Medulla oblongata (tissue), 1 donor: ENCODE data around the gene HMCES.
"Not testable (repeated sequence)": the region's sequence is repeated elsewhere in the genome, so short reads cannot be mapped to it uniquely, and the experiment has no call there.

Source experiments
- DNase-seq: peaks from one replicate; pipeline ENCODE4 v3.0.0-alpha.2; 2015; ENCODE audit errors: extremely low spot score

The HMCES gene

DNA sequence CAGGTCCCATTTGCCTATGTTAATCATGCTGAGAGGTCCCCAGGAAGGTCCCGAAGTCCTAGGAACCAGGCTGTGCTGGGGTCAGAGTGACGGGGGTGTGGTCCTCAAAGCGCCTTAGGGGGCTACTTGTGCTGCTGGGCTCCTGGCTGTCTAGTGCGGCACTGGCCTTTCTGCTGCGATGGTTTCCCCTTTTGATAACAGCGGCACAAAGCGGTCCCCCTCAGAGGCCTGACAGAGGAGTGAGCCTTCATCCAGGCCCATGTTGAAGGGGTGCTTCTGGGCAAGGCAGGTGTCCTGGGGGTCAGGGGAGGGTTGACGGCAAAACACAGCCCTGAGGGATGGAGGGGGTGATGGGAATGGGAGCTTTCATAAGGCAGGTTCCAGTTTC is 68.8 kb downstream of the HMCES start:
- no peak for DNase-seq

DNA sequence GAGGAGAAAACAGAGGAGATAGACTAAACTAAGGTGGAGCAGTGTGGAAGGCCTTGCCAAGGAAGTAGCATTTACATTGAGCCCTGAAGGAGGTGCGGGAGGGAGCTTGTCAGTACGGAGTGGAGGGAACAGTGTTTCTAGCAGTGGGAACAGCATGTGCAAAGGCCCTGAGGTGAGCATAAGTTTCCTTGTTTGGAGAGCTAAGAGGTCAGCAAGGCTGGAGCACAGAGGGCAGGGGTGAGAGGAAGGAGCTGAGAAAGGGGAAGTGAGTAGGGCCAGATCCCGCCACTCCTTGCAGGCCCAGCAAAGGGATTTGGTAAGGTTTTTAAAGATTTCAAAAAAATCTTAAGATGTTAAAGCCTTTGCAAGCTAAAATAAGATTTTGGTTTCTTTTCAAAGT is 70.1 kb downstream of the HMCES start:
- no peak for DNase-seq

DNA sequence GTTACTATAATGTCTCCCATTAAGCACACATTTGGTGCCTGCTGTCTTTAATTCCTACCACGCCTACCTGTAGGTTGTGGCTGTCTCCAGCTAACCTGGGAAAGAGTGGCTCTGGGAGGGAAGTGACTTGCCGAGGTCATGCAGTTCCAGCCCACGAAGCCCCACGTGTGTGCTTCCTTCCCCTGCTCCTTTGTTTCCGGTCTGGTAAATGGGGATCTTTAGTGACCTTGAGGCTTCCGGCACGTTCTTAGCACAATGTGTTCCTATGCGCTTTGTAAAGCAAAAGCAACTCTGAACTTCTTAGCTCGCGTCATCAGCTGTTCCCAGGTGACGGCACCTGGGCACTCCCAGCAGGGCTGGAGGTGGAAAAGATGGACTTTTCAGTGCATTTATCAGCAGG is 70.5 kb downstream of the HMCES start:
- not testable (repeated sequence) for DNase-seq

DNA sequence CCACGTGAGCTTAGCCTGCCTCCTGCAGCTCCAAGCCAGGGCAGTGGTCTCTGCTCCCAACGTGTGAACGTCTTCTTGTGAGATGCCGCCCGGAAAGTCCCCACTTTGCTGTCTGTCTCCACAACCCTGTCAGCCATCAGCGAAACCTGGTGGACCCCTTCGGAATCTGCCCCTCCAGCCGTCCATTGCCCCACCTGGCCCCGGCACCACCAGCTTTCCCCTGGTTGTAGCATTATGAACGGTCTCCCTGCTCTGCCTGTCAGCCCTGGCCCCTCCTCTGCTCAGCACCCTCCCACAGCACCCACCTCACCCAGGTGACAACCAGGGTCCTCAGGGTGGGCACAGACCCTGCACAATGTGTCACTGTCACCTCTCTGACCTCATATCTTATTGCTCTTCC is 71.1 kb downstream of the HMCES start:
- DNase-seq, result no peak

DNA sequence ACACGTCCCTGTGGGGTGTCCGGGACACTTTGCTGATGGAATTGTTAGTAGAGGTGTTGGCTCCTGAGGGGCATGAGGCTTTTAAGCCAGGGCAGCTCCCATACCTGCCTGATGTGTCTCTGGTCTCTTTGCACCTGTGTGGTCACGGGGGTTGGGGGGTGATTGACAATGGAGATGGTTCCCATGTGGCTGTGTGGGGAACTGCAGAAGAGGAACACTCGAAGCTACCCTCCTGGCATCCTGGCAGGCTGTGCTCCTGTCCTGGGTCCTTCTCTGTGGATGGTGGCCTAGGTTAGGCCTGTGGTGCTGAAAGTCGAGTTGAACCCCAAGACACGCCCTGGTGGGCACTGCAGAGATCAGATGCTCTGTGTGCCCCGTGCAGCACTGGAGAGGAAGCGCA is 73.4 kb downstream of the HMCES start:
- no peak for DNase-seq

DNA sequence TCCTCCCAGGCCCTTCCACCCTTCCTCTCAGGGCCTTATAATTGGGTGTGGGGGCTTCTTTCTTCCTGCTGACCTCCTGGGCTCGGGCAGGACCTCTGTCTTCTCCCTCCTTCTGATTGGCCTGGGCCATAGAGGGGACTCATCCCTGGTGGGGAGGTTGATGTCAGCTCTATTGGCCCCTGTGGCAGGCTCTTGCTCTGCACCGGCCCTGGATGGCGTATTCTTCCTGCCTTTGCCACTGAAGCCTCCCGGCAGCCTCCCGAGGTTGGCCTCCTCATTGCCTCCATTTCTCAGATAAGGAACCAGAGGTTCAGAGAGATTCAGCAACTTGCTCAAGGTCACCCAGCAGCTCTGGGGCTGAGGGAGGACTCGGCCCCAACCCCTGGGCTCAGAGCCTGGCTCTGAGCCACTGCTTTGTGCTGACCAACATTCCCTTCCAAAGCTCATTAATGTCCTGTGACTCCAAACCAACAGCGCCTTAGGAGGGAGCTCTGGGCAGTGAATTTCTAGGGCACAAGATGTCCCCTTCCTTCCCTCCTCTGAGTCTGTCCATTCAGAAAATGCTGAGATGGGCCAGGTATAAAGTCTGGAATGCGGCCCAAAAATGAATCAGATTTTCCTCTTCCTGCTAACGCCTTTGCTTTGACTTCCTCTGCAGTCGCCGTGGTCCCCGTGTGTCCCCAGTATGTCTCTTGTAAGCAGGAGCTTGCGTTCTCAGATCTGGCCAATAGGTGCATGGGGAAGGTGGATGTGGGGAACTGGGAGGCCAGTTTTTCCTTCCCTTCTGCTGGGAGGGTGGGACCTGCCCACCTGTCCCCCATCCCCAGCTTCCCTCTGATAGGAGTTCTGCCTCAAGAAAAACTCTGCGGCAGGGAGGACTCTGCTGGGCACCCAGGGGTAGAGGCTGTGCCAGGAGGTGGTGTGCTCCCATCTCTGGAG is 74.2 kb downstream of the HMCES start:
- no peak for DNase-seq

DNA sequence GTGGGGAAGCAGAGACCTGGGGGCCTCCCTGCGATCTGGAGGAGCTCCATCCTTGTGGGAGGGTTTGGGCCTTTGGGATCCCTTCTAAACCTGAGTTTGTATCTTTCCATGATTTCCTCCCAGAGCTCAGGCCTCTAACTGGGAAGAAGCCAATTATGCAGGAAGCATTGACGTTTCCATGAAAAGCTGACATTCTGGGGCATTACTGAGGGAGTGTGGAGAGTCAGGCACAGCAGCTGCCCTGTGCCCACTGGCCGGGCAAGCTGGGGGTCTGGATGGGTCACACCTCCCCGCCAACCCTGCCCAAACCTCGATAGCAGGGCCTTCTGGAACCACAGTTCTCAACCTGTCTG is 74.9 kb downstream of the HMCES start:
- no peak for DNase-seq
